GM13976 (cell line): ENCODE results near the gene STARD3.

Experiments used
- DNase-seq: peaks from one replicate; pipeline ENCODE4 v3.0.0; 2012; ENCODE audit warnings: low spot score
- CTCF ChIP-seq: IDR thresholded peaks from 2 replicates; pipeline ENCODE4 v1.5.1; 2012; ENCODE audit warnings: borderline replicate concordance, mild to moderate bottlenecking; ENCODE audit not compliant: insufficient read depth; ENCODE audit errors: extremely low read depth, missing control alignments, control extremely low read depth
- in situ Hi-C: fragments of 300-500 bp; cut with MboI; formaldehyde crosslinking; loops from one replicate; pipeline ENCODE4 v1.12.0; 2022; ENCODE audit warnings: low sequenced_read_pairs, mixed read lengths, inconsistent platforms; ENCODE audit not compliant: unreplicated experiment

STARD3 gene

GRCh38 chr17:39605492-39606433, 31.2 kb upstream of the STARD3 start:
- in situ Hi-C loops: no loop called here
- DNase-seq: no peak
- no peak for TF ChIP-seq CTCF

- no peak for TF ChIP-seq CTCF
- DNase-seq: no peak
- in situ Hi-C loops: no loop called here
Measured at GRCh38 chr17:39606434-39607056, 30.4 kb upstream of the STARD3 start.

GRCh38 chr17:39607057-39607850, 29.7 kb upstream of the STARD3 start:
- DNase-seq: no peak
- TF ChIP-seq CTCF: no peak
- in situ Hi-C loops: no loop called here

GRCh38 chr17:39607851-39608130, 29.2 kb upstream of the STARD3 start, which contains the start of gene NEUROD2:
TSS of gene NEUROD2 (minus strand) at chr17:39607920. CDS start at chr17:39606599, 1,321 bp downstream.
- DNase-seq: no peak
- TF ChIP-seq CTCF: no peak
- in situ Hi-C loops: no loop called here

- TF ChIP-seq CTCF: no peak
- in situ Hi-C loops: no loop called here
- no peak for DNase-seq
Measured at GRCh38 chr17:39608142-39608981, 28.6 kb upstream of the STARD3 start.
